Common myeloid progenitor, CD34-positive (primary cell): Measurements from ENCODE around the gene SLC35D2.

ENCODE experiments used
- CTCF ChIA-PET: fragments of 350-600 bp; sonication (Branson Sonifier 250); formaldehyde crosslinking; loops from one replicate; lab custom pipeline; 2021; ENCODE audit warnings: antibody characterized with exemption; lab: Charles Lee
- POLR2A ChIA-PET: fragments of 350-600 bp; sonication (Branson Sonifier 250); formaldehyde crosslinking; loops from one replicate; lab custom pipeline; 2021; ENCODE audit warnings: antibody characterized with exemption; lab: Charles Lee
- DNase-seq, 3 donors: peaks; one replicate each; pipeline versions ENCODE4 v3.0.0 to v3.0.0-alpha.2; 2013
- H3K27ac ChIP-seq, 2 experiments: 1 replicate in 1 of 2; 2 replicates in 1 of 2; pipeline ENCODE4 v1.7.0; 2013; ENCODE audit warnings: inconsistent platforms in 2 of 2, low read length in 2 of 2, mild to moderate bottlenecking in 2 of 2, low read depth in 1 of 2, moderate library complexity in 1 of 2; ENCODE audit not compliant: severe bottlenecking in 2 of 2, insufficient read depth in 1 of 2, poor library complexity in 1 of 2
- H3K27me3 ChIP-seq, 5 experiments: replicated peaks in 2 of 5; 1 replicate in 3 of 5; 2 replicates in 2 of 5; pipeline versions ENCODE4 v1.6.1 to v1.7.0; 2013; ENCODE audit warnings: low read length in 4 of 5, mild to moderate bottlenecking in 2 of 5, moderate library complexity in 2 of 5, inconsistent platforms in 1 of 5; ENCODE audit not compliant: insufficient read depth in 5 of 5, control insufficient read depth in 4 of 5
- H3K36me3 ChIP-seq, 4 experiments: 1 replicate in 2 of 4; 2 replicates in 2 of 4; pipeline versions ENCODE4 v1.6.1 to v1.7.0; 2013; ENCODE audit warnings: low read length in 3 of 4, control low read depth in 1 of 4, mild to moderate bottlenecking in 1 of 4; ENCODE audit not compliant: control insufficient read depth in 4 of 4, insufficient read depth in 4 of 4
- H3K4me1 ChIP-seq, 4 experiments: 1 replicate in 3 of 4; 2 replicates in 1 of 4; pipeline versions ENCODE4 v1.6.1 to v1.7.1; 2013; ENCODE audit warnings: low read length in 3 of 4, mild to moderate bottlenecking in 3 of 4, control low read depth in 1 of 4, inconsistent platforms in 1 of 4, moderate library complexity in 1 of 4; ENCODE audit not compliant: control insufficient read depth in 4 of 4, insufficient read depth in 4 of 4; ENCODE audit errors: control extremely low read depth in 1 of 4
- H3K4me3 ChIP-seq, 7 experiments: 1 replicate in 4 of 7; 2 replicates in 3 of 7; pipeline versions ENCODE4 v1.5.1 to v1.7.0; 2013; ENCODE audit warnings: mild to moderate bottlenecking in 7 of 7, low read length in 6 of 7, moderate library complexity in 6 of 7, inconsistent platforms in 2 of 7, low read depth in 2 of 7, control low read depth in 1 of 7; ENCODE audit not compliant: insufficient read depth in 4 of 7, control insufficient read depth in 1 of 7; ENCODE audit errors: extremely low read depth in 1 of 7
- H3K9me3 ChIP-seq, 5 experiments: 1 replicate in 4 of 5; 2 replicates in 1 of 5; pipeline versions ENCODE4 v1.6.1 to v1.7.1; 2013; ENCODE audit warnings: low read length in 4 of 5, mild to moderate bottlenecking in 2 of 5, inconsistent platforms in 1 of 5, low read depth in 1 of 5, moderate library complexity in 1 of 5; ENCODE audit not compliant: control insufficient read depth in 4 of 5, insufficient read depth in 2 of 5; ENCODE audit errors: control extremely low read depth in 1 of 5
- WGBS: methylation state at CpG from one replicate; pipeline ENCODE4 v1.1.5; 2013; ENCODE audit not compliant: insufficient coverage; 5-methylcytosine and 5-hydroxymethylcytosine counted together

The SLC35D2 gene

GRCh38 chr9:96294159-96294545, 89.4 kb downstream of the SLC35D2 start:
- ChIA-PET CTCF (interaction anchor here (0.6 to 1.0 kb wide), 2 partner anchors 13 to 14 kb away, joined by 3 read pairs; no protein-coding TSS in a partner anchor), POLR2A (no interaction called here)
- H3K27ac ChIP-seq, result no peak overlapping the region
- H3K4me1 ChIP-seq, result no peaks in the 10 kb centered on the region
- H3K4me3 ChIP-seq, result no peak overlapping the region
- H3K9me3 ChIP-seq, result peaks cover 0 to 8% (median 0%) of the 10 kb centered on the region in 5 experiments
- H3K36me3 ChIP-seq, result no peaks in the 10 kb centered on the region
- 100% methylated on average over 3 of the region's 3 CpGs for WGBS
- H3K27me3 ChIP-seq, result peaks cover 0 to 7% (median 0%) of the 10 kb centered on the region in 5 experiments
- DNase-seq, result no peak

- Histone ChIP-seq H3K9me3 (peaks cover 0 to 8% (median 0%) of the 10 kb centered on the region in 5 experiments), H3K27ac (no peak overlapping the region), H3K4me3 (no peak overlapping the region), H3K4me1 (no peaks in the 10 kb centered on the region), H3K27me3 (peaks cover 0 to 5% (median 0%) of the 10 kb centered on the region in 5 experiments), H3K36me3 (no peaks in the 10 kb centered on the region)
- no peak for DNase-seq
- POLR2A ChIA-PET, result no interaction called here
- CTCF ChIA-PET, result interaction anchor here (0.6 to 1.0 kb wide), 2 partner anchors 9 to 14 kb away, joined by 3 to 5 read pairs; no protein-coding TSS in a partner anchor
- 100% methylated on average over 1 of the region's 3 CpGs for WGBS
Measured at GRCh38 chr9:96293498-96294158, 89.9 kb downstream of the SLC35D2 start.

GRCh38 chr9:96289392-96289791, 94.1 kb downstream of the SLC35D2 start:
- WGBS, result no CpG with 5 or more reads among the region's 2 CpGs
- H3K36me3 ChIP-seq, result no peaks in the 10 kb centered on the region

GRCh38 chr9:96281641-96282040, 101.9 kb downstream of the SLC35D2 start:
- Histone ChIP-seq H3K36me3 (no peaks in the 10 kb centered on the region), H3K4me1 (no peaks in the 10 kb centered on the region), H3K27ac (no peak overlapping the region), H3K27me3 (no peaks in the 10 kb centered on the region), H3K4me3 (no peak overlapping the region), H3K9me3 (peaks cover 0 to 9% (median 1%) of the 10 kb centered on the region in 5 experiments)
- ChIA-PET POLR2A (no interaction called here), CTCF (no interaction called here)
- DNase-seq, result no peak
- 91% methylated on average over 4 of the region's 6 CpGs for WGBS

More at GRCh38 chr9:96289392-96289791, 94.1 kb downstream of the SLC35D2 start:
- Histone ChIP-seq H3K27ac (no peak overlapping the region), H3K9me3 (peaks cover 0 to 9% (median 1%) of the 10 kb centered on the region in 5 experiments), H3K4me3 (no peak overlapping the region), H3K27me3 (no peaks in the 10 kb centered on the region), H3K4me1 (no peaks in the 10 kb centered on the region)
- CTCF ChIA-PET, result no interaction called here
- POLR2A ChIA-PET, result interaction anchor here (0.7 kb wide), 1 partner anchor 392 kb away, joined by 3 read pairs; no protein-coding TSS in a partner anchor
- no peak for DNase-seq

- Histone ChIP-seq H3K27me3 (no peaks in the 10 kb centered on the region), H3K4me3 (no peak overlapping the region), H3K27ac (no peak overlapping the region), H3K36me3 (no peaks in the 10 kb centered on the region), H3K4me1 (no peaks in the 10 kb centered on the region), H3K9me3 (peaks cover 0 to 14% (median 3%) of the 10 kb centered on the region in 5 experiments)
- 100% methylated on average over 7 of the region's 8 CpGs for WGBS
- CTCF ChIA-PET, result no interaction called here
- POLR2A ChIA-PET, result no interaction called here
- no peak for DNase-seq
Measured at GRCh38 chr9:96279932-96280331, 103.6 kb downstream of the SLC35D2 start.

GRCh38 chr9:96274939-96275338, 108.6 kb downstream of the SLC35D2 start:
- CTCF ChIA-PET, result no interaction called here
- H3K9me3 ChIP-seq, result peaks cover 3 to 24% (median 6%) of the 10 kb centered on the region in 5 experiments

More at GRCh38 chr9:96274939-96275338, 108.6 kb downstream of the SLC35D2 start:
- Histone ChIP-seq H3K27me3 (no peaks in the 10 kb centered on the region), H3K4me1 (no peaks in the 10 kb centered on the region), H3K4me3 (no peak overlapping the region), H3K36me3 (no peaks in the 10 kb centered on the region), H3K27ac (no peak overlapping the region)
- WGBS, result no CpG with 5 or more reads among the region's 2 CpGs
- DNase-seq, result no peak
- POLR2A ChIA-PET, result no interaction called here
